ENCODE results near the gene ZNF865. TPM values are rescaled to one million over a fixed set of nuclear protein-coding genes. Genes with fewer than 3 reads are reported as not detected.
A peak's percentile ranks its signal among the peaks of the same experiment; 100 is the strongest.

Gene ZNF865
- total RNA-seq, 1 donor from 2014 or later, result 13.1 TPM

DNA sequence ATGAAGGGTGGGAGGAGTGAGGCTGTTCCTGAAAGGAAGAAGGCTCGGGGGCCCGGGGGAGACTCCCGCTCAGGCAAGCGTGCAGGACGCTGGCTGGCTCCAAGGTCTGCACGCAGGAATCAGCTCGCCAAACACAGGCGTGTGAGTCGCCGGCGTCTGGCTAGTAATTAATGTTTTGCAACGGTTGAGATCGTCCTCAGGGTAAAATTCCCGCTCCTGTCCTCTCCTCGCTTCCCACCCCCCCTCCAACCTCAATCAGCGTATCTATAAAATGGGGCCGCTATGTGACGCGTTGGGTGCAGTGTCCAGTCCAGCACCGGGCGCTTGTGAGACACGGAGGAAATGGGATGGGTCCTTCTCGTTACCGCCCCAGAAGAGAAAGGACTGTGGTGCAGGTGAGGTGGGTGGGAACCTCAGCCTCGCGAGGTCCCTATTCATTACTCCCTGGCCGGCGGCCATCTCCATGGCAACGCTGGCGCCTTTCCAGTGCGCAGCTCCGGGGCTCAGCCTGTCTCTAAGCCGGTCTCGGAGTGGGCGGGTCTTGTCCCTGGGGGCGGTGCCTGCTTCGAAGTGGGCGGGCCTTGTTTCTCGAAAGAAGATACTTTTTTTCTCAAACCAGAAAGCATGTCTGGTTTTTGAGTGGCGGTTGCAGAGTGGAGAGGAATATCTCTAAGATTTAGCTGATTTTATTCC is 18.3 kb upstream of the ZNF865 start:
- DNase-seq (ENCODE audit: extremely low read depth, low read depth, low spot score), result no peak

GRCh38 chr19:55588738-55589137 is 16.7 kb upstream of the ZNF865 start:
- DNase-seq (ENCODE audit: extremely low read depth, low read depth, low spot score), result no peak

DNA sequence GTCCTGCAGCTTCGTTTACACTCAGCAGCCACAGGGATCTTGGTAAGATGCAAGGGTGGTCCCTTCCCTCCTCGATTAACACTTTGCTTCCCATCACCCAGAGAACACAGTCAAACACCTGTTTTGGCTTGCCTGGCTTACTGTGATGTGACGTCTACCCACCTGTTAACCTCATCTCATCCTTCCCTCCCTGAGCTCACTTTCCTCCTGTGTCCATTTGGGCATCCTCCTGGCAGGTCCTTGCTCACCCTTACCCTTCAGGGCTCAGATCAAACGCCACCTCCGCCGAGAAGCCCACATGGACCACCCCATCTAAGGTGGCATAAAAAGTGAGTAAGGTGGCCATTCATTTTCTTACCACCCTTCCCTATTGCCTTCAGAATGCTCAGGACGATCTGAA is 15.3 kb upstream of the ZNF865 start:
- no peak for DNase-seq (ENCODE audit: extremely low read depth, low read depth, low spot score)

DNA sequence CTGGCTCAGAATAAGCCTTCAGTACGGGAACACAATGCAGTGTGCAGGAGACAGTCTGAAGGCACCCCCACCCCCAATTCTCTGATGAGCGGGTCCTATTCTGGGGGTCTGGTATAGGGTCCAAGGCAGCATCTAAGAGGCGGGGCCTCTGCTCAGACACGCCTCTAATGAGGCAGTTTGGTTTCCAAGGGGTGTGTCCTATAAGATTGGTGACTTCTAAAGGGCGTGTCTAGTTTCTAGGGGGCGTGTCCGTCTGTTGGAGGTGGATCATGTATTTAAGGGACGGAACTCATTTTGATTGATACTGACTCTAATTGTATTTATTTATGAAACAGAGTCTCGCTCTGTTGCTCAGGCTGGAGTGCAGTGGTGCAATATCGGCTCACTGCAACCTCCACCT is 14.8 kb upstream of the ZNF865 start:
- no peak for DNase-seq (ENCODE audit: extremely low read depth, low read depth, low spot score)

- DNase-seq (ENCODE audit: extremely low read depth, low read depth, low spot score), result no peak
Measured at GRCh38 chr19:55591555-55591954, 13.9 kb upstream of the ZNF865 start.

GRCh38 chr19:55592391-55593090 is 12.9 kb upstream of the ZNF865 start:
- no peak for DNase-seq (ENCODE audit: extremely low read depth, low read depth, low spot score)

DNA sequence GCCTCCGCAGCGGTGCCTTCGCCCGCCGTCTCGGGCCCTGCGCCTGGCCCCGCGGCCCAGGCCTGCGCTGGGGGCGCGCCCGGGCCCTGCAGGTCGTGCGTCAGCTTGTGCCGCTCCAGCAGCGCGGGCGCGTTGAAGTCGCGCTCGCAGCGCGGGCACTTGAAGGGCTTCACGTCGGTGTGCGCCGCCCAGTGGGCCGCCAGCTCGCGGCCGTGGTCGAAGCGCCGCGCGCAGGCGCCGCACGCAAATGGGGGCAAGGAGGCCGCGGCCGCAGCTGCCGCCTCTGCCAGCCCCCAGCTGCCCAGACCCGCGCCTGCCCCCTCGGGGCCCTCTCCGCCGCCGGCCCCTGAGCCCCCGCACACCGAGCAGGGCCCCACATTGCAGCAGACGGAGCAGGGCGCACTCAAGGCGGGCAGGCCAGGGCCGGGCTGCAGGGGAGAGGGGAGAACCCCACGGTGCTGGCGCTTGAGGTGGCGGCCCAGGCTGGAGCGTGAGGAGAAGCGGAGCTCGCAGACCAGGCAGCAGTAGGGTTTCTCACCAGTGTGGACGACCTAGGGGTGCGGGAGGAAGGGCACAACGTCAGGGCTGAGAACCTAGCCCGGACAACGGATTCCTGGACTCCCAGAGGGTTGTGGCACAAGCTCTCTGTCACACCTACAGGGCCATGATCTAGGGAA is 12.2 kb upstream of the ZNF865 start:
- no peak for DNase-seq (ENCODE audit: extremely low read depth, low read depth, low spot score)

GRCh38 chr19:55594996-55595545 is 10.4 kb upstream of the ZNF865 start:
- no peak for DNase-seq (ENCODE audit: extremely low read depth, low read depth, low spot score)

DNA sequence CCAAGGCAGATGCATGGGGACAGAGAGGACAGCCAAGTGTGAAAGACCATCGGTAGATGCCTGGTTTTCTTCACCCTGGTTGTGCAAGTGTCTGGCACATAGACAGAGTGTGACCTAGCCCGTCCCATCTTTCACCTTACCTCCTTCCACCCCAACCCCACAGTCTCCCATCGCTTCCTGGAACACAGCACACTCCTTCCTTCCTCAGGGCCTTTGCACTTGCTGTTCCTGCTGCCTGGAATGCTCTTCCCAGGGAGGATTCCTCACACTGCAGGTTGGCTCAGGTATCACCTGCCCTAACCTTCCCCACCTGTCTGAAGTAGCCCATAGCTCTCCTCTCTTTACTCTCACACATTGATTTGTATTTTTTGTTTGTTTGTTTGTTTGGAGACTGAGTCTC is 9.1 kb upstream of the ZNF865 start:
- DNase-seq (ENCODE audit: extremely low read depth, low read depth, low spot score), result no peak

GRCh38 chr19:55597501-55597921 is 7.9 kb upstream of the ZNF865 start:
- DNase-seq (ENCODE audit: extremely low read depth, low read depth, low spot score), result no peak

DNA sequence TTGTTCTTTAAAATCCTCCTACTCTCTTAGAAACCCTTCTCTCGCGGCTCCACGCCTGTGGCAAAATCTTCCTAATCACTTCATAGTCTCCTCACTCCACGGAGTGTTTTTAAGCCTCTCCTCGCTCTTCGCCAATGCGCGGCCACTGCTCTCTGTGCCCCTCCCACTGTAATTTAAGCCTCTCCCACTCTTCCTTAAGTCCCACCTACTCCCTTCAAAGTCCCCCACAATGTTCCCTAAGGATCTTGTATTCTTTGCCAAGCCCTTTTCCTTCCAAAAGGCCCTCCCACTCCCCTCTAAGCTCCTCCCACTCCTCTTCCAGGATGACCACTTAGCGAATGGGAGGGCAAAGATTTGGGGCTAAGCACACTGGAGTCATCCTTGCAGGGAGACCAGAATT is 7.4 kb upstream of the ZNF865 start:
- no peak for DNase-seq (ENCODE audit: extremely low read depth, low read depth, low spot score)

DNA sequence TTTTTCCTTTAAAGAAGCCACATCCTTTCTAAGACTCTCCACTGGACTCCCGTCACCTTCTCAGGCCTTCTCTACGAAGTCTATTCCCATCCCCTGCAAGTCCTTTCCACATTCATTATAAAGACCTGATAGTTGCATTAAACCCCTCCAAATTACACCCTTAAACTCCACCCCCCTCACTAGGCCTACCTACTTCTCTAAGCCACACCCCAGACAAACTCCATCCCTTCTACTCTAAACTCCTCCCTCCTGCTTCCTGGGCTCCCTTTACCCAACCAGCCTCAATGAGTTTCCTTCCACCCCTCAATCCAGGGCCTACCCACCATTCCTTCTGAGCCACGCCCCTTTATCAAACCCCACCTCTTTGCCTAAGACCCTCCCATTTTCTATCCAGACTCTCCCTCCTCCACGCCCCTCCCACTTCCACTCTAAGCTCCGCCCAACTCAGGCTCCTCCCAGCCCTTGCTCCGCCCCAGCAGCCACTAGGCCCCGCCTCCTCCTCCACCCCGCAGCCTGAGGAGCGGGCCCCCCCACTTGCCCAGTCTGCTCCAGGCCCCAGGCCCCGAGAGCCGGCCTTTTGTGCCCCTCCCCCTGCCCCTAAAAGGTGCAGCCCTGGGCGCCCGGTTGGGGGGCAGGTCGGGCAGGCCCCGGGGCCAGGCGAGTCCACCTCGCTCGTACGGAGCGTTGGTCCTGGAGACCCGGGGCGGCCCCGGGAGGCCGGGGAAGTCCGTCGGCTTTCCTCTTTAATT is 6.6 kb upstream of the ZNF865 start:
- DNase-seq (ENCODE audit: extremely low read depth, low read depth, low spot score), result peak; percentile 64

DNA sequence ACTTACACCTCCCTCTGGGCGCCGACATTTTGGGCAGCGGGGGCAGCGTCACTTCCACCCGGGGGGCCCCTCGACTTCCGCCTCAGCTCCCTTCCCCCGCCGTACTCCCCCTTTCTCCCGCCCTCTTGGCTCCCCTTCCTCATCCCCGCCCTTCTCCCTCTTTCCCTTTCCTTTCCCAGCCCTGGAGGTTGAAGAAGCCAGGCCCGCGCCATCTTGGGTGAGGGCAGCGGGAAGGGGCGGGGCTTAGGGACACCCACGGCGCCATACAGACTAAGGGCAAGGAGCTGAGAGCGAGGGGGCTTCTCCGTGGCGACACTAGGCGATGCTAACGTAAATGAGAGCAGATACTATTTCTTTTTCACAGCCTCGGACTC is 6.0 kb upstream of the ZNF865 start, which contains the start of gene FIZ1:
TSS of gene FIZ1 (minus strand) at position 50 of the 374 bp plus-strand sequence. CDS start 1,652 bp downstream, outside the sequence.
- peak; percentile 93 for DNase-seq (ENCODE audit: extremely low read depth, low read depth, low spot score)

GRCh38 chr19:55599842-55600661 is 5.4 kb upstream of the ZNF865 start, which contains the start of gene ZNF524:
Gene ZNF524, plus strand, starts transcription at chr19:55600288. Its CDS starts 1,825 bp downstream, at chr19:55602113.
- no peak for DNase-seq (ENCODE audit: extremely low read depth, low read depth, low spot score)

DNA sequence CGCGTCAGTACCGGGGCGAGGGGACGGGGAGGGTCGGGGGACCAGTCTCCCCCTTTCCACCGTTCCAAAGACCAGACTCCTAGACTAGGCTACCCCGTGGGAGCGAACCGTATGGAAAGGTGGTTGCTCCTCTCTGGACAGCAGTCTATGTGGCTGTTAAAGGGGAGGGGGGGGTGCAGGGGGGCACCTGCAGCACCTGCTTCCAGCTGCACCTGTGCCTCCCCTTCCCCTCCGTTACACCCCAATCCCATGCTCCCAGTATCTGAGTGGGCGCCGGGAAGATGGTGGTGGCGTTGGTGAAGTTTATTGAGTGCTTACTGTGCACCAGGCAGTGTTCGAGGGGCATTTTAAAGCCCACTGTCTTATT is 4.8 kb upstream of the ZNF865 start:
- no peak for DNase-seq (ENCODE audit: extremely low read depth, low read depth, low spot score)

- no peak for DNase-seq (ENCODE audit: extremely low read depth, low read depth, low spot score)
Measured at GRCh38 chr19:55601084-55601483, 4.4 kb upstream of the ZNF865 start.

DNA sequence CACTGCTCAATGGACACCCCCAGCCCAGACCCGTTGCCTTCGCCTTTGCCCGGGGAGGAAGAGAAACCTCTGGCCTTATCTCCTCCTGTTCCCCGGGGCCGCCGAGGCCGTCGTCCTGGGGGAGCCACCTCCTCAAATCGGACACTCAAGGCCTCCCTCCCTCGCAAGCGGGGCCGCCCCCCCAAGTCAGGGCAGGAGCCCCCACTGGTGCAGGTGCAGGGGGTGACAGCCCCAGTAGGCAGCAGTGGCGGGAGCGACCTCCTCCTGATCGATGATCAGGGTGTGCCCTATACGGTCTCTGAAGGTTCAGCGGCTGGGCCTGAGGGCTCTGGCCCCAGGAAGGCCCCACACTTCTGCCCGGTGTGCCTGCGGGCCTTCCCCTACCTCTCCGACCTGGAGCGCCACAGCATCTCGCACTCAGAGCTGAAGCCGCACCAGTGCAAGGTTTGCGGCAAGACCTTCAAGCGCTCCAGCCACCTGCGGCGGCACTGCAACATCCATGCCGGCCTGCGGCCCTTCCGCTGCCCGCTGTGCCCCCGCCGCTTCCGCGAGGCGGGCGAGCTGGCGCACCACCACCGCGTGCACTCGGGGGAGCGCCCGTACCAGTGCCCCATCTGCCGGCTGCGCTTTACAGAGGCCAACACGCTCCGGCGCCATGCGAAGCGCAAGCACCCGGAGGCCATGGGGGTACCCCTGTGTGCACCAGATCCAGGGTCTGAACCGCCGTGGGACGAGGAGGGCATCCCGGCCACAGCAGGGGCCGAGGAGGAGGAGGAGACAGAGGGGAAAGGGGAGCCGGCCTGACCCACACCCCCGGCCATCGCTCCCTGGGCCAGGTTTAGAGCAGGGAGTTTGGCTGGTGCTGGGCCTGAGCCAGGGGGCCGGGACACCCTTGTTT is 3.1 kb upstream of the ZNF865 start:
- no peak for DNase-seq (ENCODE audit: extremely low read depth, low read depth, low spot score)

DNA sequence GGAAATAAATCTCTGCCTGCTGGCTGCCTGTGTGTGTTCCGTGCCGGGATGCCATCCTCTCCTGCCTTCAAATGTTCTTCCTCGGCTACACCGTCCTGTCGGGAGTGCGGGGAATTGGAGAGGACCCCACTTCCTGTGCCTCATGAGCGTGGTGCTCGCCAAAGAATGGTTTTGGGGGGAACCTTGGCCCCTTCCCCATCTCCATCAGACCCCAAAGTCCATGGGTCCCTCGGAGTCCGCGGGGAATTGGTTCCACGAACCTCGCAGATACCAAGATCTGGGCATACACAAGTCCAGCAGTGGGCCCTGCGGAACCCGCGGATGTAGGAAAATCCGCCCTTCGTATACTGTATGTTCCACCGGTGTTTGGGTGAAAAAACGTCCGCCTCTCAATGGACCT is 2.3 kb upstream of the ZNF865 start:
- no peak for DNase-seq (ENCODE audit: extremely low read depth, low read depth, low spot score)
